GM21381 (cell line): ENCODE data around the gene CFAP161.
"Not testable (repeated sequence)": the region's sequence is repeated elsewhere in the genome, so short reads cannot be mapped to it uniquely, and the experiment has no call there.

Experiments used
- ATAC-seq: cut with Tn5 transposase; IDR thresholded peaks from one replicate; pipeline ENCODE4 v1.9.1; 2021; ENCODE audit warnings: mild to moderate bottlenecking, moderate library complexity; ENCODE audit not compliant: unreplicated experiment

CFAP161 gene

DNA sequence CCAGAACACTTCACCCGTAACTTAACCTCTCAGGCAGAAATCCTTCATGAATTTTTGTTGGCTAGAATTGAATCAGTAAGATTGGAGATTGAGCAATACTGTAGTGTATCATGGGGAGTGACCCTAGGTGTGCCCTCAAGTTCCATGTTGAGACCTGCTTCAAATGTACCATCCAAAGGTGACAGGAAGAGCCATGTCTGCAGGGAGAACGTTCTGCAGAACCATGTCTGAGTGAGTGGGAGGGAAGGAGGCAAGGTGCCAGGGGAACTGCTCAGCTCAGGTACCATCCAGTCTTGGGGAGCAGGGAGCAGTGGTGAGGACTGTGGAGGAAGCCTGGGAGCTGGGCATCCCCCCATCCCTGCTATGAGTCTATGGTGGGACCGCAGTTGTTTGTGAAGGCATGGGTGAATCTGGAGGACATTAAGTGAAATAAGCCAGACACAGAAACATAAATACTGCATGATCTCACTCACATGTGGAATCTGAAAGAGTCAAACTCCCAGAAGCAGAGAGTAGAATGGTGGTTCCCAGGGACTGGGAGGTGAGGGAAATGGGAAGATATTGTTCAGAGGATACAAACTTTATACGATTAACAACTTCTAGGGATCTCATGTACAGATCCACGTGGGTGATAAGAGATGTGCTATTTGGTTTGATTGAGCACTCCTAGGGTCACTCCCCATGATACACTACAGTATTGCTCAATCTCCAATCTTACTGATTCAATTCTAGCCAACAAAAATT lies 23.3 kb downstream of the CFAP161 start:
- ATAC-seq: no peak

DNA sequence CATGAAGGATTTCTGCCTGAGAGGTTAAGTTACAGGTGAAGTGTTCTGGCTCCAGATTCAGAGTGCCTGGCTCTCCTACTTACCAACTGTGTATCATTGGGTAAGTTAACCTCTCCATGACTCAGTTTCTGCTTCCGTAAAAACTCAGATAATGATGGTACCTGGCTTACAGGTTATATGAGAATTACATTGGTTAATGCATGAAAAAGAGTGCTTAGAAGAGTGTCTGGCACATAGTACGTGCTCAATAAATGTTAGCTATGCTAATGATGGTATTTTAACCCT lies 23.8 kb downstream of the CFAP161 start:
- ATAC-seq: no peak

DNA sequence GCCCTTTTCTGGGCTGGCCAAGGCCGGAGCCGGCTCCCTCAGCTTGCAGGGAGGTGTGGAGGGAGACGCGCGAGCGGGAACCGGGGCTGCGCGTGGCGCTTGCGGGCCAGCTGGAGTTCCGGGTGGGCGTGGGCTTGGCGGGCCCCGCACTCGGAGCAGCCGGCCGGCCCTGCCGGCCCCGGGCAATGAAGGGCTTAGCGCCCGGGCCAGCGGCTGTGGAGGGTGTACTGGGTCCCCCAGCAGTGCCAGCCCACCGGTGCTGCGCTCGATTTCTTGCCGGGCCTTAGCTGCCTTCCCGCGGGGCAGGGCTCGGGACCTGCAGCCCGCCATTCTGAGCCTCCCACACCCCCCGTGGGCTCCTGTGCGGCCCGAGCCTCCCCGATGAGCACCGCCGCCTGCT lies 24.5 kb downstream of the CFAP161 start:
- not testable (repeated sequence) for ATAC-seq

DNA sequence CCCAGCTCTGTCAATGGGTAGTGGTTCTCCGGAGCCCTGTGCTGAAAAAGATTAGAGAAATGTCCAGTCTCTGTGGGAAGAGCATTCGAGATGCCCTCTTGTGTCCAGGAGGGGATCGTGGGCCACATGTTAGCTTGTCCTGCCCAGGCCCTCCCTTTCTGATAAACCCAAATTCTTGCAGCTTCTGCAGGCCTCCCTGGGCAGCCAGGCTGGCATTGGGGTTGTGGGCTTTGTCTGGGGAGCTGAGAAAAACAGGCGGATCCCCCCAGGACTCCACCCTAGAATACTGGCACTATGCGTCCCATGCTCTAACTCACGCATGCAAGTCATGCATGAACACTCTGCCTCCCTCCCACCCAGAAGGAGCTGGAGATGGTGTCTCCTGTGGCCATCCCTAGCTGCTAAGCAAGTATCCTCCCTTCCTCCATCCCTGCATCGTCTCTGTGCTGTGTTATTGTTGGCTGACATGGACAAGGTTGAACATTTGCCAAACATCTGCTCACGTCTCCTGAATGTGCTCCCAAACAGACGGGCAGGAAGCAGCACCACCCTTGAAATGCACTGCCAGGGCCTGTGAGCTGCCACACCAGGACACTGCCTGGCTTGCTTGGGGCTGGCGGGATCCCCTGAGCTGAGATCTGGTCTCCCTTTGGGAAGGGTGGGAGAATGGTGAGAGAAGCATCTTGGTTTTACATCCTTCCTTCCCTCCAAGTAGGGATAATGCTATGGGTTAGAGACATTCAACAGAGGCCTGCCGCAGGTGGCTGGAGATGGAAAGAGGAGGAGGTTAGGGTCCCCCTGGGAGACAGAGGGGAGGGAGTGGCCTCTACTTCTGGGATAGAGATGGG lies 26.5 kb downstream of the CFAP161 start:
- ATAC-seq: no peak

DNA sequence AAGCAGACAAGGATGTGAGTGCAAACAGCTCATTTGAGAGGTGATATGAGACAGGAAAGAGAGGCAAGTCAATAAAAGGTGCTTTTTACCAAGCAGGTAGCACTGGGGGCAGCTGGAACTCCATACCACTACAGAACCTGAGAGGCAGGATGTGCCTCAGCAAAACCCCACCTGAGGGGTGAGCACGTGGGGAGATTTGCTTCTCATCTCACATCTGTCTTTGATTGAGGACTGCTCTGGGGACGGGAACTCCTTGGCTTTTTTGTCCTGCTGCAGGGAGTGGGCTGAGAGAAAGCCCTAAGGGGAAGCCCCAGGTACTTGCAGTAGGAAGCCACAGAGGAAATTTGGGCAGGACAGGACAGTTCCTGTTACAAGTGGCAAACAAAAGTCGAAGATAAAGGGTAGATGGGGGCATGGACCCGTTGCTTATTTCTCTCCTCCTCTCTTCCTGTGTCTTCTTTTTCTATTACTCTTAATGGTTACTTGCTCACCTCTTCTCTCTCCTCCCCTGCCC lies 27.1 kb downstream of the CFAP161 start:
- ATAC-seq: no peak

DNA sequence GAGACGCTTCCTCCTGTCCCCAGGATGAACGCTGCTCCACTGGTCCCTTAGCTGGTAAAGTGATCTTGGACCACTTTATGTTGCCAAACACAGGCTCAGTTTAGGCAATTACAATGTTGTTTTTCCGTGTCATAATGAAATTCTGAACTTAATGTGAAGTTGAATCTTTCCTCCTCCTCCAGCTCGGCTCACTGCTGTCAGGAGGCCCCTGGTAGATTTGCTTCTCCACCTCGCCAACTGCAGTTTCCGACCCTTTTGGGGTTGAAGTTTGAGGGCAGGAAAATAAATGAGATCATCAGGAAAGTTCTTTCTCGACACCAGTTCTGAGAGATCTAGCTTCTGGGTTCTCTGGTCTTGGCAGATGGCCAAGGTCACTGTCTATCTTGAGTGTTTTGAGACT lies 27.8 kb downstream of the CFAP161 start:
- no peak for ATAC-seq

DNA sequence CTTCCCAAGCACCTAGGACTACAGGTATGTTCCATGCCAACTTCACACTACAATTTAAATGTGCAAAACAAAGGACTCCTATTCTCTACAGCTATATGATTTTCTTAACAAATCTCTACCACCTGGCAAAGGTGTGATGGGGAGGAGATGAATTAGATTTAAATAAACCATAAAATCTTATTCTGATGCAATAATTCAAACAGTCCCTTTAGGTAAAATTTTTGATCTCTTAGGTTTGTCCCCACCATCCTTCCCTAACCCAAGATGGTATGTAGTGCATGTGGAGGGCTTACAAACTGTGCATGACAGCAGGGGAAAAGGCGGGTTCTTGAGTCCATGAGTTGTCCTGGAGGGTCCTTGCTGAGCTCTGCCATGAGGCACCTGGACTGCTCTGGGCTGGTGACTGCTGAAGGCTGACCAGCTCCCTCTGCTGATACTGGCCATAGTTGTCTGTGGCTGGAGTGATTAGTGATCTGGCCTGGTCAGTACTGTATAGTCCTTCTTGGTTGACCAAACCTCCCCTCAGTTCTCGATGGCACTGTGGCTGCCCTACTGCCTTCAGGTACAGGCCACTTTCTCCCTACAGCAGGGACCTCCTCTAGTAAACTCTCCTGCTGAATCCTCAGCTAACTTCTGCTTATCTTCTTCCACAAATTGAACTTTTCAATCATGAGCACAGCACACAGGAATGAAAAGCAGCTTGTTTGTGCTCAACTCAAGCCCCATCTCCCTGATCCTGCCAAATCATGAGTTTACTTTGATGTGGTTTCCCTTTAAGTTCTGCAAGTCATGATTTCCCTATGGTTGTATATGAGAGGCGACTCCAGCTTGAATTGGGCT lies 30.1 kb downstream of the CFAP161 start:
- ATAC-seq: no peak

DNA sequence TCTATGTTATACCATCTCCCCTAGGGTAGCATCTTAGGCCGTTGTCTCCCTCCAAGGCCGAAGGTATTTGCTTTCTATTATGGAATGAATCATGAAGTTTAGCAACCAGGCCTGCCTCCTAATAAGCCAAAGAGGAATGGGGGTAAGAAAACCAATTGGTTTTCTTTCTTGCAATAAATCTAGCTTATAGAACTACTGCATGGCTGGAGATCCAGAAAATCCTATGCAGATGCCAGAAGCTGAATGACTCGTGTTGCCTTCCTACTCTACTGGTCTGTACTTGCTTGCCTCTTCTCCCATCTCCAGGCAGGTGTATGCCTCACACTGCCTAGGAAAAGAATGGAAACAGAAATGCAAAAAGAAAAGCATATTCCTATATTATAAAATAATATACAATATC lies 31.5 kb downstream of the CFAP161 start:
- ATAC-seq: no peak

DNA sequence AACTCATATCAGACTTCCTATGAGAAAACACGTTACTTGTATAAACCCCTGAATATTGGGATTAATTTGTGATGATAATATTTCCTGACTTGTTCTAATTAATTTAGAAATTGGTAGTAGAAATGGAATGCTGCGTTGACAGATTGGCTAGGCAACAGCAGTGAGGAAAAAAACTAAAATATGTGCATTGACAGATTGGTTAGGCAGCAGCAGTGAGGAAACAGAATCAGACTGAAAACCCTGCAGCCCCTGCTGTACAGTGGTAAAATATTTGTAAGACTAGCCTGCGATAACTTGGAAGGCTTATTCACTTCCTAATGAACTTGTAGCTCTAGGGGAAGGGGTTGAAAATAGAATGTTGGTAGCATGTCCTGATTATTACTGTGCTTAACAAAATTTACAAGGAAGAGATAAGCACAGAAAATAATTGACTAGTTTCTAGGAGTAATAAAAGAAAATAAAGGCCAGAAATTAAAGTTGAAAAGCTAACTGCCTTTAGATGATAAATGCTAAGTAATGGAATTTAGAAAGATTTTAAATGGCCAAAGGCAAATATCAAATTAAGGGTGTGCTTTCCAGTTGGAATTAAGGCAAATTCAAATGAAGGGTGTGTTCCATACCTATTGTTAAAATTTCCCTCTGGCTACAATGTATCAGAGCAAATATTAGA lies 32.7 kb downstream of the CFAP161 start:
- no peak for ATAC-seq

DNA sequence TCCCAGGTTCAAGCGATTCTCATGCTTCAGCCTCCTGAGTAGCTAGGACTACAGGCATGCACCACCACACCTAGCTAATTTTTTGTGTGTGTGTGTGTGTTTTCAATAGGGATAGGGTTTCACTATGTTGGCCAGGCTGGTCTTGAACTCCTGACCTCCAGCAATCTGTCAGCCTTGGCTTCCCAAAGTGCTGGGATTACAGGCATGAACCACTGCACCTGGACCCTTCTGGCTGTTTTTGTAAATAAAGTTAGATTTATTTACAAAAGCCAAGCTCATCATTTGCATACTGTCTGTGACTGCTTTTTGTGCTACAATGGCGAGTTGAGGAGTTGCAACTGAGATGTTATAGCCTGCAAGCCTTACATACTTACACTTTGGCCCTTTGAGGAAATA lies 34.1 kb downstream of the CFAP161 start:
- no peak for ATAC-seq

DNA sequence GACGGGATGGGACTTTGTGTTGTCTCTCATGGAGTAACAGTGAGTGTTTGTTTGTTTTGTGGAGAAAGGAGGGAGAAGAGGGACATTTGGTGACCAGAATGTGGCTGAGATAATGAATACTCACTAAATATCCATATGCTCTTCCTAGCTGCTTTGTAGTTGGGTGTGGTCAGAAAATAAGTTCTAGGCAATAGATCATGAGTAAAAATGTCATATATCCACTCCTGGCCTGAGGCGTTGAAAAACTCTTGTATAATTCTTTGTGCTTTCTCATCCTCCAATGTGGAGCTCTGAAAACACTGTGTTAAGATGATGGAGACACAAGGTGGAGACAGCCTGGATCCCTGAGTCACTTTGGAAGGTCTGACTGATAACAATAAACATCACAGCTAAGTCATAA lies 34.6 kb downstream of the CFAP161 start:
- ATAC-seq: no peak

DNA sequence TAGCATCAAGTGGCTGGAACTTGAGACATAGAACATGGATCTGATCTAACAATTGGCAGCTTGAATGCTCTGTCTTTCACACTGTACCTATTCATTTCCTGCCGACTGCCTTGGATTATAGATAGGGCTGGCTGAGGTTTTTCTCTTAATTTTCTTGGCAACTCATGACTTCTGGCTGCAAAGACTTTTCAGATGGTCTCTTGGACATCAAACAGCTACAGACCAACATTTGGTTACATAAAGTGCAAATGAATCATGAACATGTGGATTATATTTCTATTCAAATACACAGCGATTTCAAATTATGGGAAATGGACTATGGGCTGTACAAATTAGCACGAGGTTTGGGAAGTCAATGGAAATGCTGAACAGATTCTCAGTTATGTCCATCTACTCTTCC lies 36.4 kb downstream of the CFAP161 start:
- ATAC-seq: no peak

DNA sequence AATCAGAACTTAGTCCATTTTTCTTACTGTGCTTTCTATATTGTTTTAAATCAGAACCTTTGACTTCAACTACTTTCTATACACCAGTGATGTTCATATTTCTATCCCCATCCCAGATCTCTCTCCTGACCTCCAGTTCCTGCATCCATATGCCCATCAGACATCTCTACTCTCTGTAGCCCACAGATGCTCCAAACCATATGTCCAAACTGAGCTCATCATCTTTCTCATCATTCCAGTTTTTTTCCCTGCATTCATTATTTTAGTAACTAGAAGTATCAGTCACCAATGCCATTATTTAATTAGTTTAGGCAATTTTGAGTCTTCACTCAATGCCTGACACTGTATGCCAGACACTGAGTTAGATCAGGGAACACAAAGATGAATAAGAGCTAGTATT lies 37.2 kb downstream of the CFAP161 start:
- ATAC-seq: no peak

DNA sequence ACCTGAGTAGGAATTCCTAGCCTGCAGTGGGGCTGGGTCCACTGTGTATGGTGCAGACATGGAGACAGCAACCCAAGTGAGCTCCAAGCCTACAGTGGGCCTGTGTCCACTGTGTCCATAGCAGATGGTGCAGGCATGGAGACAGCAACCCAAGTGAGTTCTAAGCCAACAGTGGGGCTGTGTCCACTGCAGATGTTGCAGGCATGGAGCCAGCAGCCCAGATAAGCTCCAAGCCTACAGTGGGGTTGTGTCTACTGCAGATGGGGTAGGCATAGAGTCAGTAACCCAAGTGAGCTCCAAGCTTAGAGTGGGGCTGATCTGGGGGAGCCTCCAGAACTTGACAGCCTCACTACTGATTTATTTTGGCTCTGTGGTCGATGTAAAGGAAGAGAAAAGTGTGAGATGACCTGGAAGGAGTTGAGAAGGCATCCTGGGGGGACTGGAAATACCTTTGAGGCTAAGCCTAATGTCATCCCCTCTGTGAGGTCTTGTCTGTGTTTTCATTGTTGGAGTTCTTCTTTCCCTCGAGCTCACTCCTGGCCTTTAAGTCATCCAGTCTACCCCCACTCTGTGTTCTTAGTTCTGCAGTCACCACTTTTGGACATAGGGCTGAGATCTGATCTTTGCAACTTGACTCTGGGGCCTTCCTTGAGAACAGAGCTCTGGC lies 40.2 kb downstream of the CFAP161 start:
- ATAC-seq: no peak

DNA sequence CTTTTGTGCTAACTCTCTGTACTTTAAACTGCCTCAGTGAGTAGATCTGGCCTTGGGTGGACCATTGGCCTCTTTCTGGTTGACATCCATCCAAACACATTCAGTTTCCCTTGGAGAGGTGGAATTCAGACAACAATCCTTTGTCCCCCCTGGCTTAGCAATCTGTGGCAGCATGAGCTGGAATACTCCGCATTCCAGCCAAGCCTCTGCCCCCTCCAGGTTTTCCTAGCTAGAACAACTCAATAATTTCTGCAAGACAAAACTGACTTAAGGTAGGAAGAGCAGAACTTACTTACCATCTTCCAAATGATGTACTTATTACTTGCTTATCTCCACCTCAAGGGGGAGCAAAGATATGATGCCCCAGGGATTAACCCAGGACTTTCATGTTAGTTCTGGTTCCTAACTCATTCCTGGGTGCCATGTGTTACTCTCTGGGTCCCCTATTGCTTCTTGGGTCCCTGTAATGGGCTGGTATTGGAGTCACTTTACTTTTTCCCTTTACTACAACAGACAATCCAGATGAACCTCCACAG lies 40.8 kb downstream of the CFAP161 start:
- ATAC-seq: no peak

DNA sequence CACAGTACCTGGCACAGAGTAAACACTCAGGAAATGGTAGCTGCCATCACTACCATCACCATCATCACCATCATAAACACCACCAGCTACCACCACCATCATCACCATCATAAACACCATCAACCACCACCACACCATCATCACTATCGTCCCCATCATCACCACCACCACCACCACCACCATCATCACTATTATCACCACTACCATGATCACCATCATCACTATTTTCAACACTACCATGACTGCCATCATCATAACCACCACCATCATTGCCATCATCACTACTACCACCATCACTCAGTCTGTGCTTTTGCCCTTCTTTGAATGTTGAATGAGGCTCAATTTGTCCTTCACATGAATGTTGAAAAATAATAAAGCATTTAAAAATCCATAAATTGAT lies 41.4 kb downstream of the CFAP161 start:
- no peak for ATAC-seq

DNA sequence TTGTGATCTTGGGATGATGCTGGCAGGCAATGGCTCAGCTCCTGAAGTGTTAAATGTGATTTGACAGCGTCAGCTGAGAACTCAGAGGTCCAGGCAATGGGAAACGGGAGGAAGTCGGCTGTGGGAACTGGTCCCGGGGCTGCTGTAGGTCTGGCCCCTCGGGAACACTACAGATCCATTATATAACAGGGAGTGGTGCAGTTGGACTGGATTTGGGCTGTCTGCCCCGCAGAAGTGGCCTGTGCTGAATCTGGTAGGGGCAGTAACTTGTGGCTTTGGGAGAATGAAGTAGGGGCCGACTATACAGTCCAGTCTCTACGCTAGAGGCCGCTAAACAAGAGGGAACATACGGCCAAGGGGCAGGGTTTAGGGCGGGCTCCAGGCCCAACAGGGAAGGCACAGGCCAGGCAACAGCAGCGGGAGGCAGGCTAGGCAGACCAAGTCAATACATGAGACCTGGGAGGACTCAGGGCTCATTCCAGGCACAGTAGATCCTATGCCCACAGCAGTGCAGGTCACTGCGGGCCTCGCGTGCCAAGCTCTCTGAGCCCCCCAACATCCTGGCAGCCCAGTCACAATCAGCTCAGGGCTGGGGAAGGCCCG lies 42.3 kb downstream of the CFAP161 start:
- ATAC-seq: no peak

DNA sequence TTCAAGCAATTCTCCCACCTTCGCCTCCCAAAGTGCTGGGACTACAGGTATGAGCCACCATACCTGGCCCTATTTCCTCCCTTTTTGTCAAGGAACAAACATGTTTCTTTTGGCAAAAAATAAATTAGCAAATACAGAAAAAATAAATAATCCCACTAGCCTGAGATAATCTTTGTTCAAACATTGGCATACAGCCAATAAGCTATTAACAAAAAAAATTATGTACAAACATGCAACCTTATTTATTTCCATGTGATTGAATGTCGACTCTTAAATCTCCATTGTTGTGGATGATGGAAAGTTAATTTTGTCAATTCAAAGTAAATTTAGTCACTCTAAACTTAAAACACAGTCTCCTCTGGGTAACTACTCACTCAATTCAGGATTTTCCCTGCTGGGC lies 44.3 kb downstream of the CFAP161 start:
- ATAC-seq: no peak

DNA sequence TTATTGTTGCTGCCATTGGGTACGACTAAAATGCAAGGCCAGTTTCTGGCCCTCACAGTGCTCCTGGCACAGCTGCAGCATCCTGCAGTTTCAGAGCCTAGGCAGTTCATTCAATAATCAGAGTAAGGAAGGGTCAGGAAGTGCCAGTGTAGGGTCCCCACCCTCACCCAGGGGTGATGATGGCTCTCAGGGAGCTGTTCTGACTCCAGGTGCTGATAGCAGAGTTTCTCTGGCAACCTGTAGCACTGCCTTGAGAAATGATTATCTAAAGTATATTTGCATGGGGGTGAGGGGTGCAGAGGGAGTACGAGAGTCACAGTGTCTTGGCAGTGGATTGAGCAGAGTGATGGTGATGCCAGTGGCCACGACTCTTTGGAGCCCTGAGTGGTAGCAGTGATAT lies 47.1 kb downstream of the CFAP161 start:
- ATAC-seq: no peak
